GM15510 (cell line): ENCODE measurements around the gene KCNH8.

Source experiments
- POLR2A ChIP-seq: IDR thresholded peaks from 3 replicates; pipeline ENCODE4 v1.6.1; 2011; ENCODE audit warnings: borderline replicate concordance; ENCODE audit not compliant: insufficient read length; ENCODE audit errors: extremely low read depth

KCNH8 gene

DNA sequence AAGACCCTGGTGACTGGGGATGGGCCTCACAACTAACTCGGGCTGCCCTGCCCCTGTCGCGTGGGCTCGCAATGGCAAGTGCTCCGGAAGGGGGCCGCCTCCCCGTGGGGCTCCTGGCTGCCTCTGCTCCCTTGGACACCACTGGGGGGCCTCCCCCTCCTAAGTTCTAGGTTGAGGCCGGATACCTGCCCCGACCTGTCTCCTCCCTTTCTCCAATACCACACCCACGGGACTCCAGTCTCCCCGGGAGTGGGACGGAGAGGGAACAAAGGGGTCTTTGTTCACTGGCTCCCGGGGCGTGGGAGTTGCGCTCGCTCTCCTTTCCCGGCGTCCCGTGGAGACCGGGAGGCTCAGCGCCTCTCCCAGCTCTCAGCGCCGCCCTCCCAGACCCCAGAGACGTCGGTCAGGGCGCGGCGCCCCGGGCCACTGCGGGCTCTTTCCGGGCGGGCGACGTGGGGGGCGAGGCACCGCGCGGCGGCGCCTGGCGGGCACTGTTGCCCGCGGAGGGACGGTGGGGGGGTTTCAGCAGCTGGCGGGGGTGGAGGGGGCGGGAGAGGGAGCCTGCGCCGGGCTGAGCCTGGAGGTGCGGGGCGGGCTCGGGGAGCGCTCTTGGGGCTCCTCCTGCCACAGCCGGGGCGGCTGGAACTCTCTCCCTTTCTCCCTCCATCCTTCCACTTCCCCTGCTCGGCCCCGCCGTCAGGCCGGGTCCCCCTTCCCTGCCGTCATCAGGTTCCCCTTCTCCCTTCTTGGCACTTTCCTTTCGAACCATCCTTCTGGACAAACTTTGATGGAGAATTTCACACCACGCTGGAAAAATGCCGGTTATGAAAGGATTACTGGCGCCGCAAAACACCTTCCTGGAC, at the start of gene KCNH8:
Gene KCNH8 (plus strand): TSS at position 606 of the 863 bp plus-strand sequence. CDS start 210 bp downstream, at position 816.
- no peak for TF ChIP-seq POLR2A

DNA sequence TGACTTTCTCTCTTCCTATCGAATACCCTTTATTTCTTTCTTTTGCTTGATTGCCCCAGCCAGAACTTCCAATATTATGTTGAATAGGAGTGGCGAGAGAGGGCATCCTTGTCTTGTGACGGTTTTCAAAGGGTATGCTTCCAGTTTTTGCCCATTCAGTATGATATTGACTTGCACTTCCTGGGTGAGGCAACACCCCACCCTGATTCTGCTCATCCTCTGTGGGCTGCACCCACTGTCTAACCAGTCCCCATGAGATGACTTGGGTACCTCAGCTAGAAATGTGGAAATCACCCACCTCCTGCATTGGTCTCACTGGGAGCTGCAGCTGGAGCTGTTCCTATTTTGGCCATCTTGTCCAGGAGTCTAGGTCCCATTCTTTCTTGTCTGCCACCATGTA, 44.8 kb upstream of the KCNH8 start:
- TF ChIP-seq POLR2A = no peak

- no peak for TF ChIP-seq POLR2A
Observed at GRCh38 chr3:19104459-19104858, 43.9 kb upstream of the KCNH8 start.

GRCh38 chr3:19105826-19106225, 42.5 kb upstream of the KCNH8 start:
- TF ChIP-seq POLR2A = no peak

- TF ChIP-seq POLR2A = no peak
Observed at GRCh38 chr3:19106307-19106706, 42.0 kb upstream of the KCNH8 start.

DNA sequence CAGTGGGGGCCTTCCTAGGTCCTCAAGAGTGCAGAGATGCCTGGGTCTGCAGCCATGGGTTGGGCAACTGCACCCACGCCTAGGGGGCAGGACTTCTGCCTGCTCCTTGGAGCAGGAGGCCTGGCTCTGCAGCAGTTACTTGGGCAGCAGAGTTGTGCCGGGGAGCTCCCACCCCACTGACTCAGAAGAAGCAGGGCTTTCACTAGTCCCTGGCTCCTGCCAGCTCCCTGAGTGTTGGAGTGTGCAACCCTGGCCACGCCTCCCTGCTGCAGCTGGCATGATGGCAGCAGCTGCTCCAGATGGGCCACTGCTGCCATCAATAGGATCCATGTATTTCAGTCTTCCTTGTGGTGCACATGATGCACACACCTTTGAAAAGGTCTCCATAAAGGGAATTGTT, 40.6 kb upstream of the KCNH8 start:
- TF ChIP-seq POLR2A = no peak

DNA sequence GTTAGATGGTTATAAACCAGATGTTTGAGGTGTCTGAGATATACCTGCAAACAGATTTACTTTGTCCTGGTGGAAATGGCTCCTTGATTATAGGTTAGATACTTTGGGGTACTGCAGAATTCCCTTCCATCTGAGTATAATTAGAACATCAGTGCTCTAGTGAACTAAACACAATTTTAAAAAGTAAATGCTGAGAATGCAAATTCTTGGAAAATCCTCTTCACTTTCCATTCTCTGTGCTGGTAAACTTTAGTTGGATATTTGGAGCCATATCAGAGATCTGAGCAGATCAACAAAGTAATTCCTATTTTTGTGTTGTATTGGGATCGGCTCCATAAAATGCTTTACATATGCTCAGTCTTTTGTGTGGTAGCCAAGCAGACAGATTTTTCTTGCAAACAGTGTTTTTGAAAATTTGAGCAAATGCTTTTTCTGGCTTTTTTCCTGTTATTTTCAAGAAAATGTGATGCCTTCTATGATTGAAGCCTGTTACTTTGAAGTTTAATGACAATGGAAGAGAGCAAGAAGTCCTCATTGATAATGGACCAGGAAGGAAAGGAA, 37.9 kb upstream of the KCNH8 start:
- TF ChIP-seq POLR2A = no peak

GRCh38 chr3:19114461-19114860, 33.8 kb upstream of the KCNH8 start:
- TF ChIP-seq POLR2A = no peak

DNA sequence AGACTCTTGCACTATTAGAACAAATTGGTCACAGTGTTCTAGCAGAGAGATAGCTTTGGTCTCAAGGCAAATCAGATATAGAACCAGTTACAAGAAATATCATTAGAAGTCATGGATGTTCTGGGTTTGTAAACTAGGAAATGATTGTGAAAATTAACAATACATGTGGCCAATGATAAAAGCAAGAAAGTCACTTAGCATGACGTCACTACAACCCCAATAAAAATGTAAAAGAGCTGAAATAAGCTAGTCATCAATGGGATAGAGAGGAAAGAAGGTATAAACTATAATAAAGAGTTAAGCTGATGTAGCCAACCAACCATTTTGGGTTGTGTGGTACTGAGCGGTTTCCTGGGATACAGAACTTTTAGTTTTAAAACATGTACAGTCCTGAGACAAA, 32.1 kb upstream of the KCNH8 start:
- no peak for TF ChIP-seq POLR2A

- TF ChIP-seq POLR2A = no peak
Observed at GRCh38 chr3:19124752-19125151, 23.6 kb upstream of the KCNH8 start.

GRCh38 chr3:19139863-19140262, 8.4 kb upstream of the KCNH8 start:
- no peak for TF ChIP-seq POLR2A

DNA sequence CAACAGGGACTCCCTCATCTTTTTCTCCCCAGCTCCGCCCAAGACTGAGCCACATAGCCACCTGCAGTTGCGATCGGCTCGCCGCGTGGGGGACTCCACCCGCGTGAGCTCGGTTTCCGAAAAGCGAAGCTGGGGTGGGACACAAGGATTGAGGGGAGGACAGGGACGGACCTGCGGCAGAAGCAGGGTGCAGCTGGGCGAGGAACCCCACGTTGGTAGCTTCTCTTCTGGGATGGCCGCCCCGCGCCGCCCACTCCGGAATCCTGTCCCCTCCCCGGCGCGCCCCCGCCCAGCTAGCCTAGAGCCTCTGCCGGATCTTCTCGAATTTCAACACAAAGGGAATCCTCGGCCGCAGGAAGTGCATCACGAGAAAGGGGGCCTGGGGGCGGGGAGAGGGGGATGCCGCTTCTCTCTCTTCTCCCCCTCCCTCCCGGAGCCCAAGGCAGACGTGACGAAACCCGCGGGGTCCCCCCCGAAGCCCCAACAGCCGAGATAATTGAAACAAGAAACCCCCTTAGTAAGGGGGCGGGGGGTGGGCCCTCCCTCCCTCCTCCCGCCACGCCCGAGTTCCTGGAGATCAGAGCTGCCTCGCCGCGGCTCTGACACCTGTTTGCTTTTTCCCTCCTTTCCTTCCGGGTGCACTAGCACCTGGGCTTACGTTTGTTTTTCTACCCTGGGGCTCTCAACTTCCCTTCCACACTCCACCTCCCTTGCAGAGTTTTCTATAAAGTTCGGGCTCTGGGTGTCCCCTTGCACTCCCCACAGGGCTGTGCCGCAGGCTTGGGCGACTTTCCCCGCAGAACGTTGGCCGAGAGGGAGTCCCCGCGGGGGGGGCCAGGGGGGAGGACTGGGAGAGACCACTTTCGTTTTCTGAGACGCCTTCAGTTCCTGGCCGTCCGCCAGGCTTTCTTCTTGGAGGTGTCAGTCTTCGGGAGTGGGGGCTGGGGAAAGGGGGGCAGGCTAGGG, 1.3 kb upstream of the KCNH8 start:
- TF ChIP-seq POLR2A = no peak

- TF ChIP-seq POLR2A = no peak
Observed at GRCh38 chr3:19148768-19149091, 420 bp downstream of the KCNH8 start.

- TF ChIP-seq POLR2A = no peak
Observed at GRCh38 chr3:19149368-19149767, 1.1 kb downstream of the KCNH8 start.

DNA sequence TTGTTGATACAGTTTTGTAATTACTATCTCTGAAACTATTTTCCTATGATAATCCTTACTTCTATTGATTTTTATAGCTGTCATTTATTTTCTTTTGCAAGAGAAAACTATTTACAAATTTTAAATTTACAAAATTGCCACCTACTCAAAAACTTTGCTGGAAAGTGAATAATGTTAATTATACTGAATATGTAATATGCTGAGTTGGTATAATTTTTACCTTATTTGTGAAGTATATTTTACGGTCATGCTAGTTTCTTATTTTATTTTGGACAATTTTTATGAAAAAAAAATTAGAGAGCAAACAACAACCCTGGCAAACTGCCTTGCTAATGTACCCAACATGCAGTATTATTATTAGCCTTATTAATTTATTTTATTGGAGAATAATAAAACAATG, 2.9 kb downstream of the KCNH8 start:
- TF ChIP-seq POLR2A = no peak
